HG03558 (cell line): ENCODE results near the gene CAMK4.
"Not testable (repeated sequence)": the region's sequence is repeated elsewhere in the genome, so short reads cannot be mapped to it uniquely, and the experiment has no call there.

Experiments
- ATAC-seq: cut with Tn5 transposase; IDR thresholded peaks from one replicate; pipeline ENCODE4 v1.9.1; 2021; ENCODE audit warnings: moderate number of reproducible peaks; ENCODE audit not compliant: unreplicated experiment; ENCODE audit errors: extremely low read depth

The CAMK4 gene

GRCh38 chr5:111408817-111409216 is 184.6 kb downstream of the CAMK4 start:
- ATAC-seq = no peak

GRCh38 chr5:111409266-111409665 is 185.1 kb downstream of the CAMK4 start:
- not testable (repeated sequence) for ATAC-seq

- not testable (repeated sequence) for ATAC-seq
Observed at GRCh38 chr5:111410067-111410466, 185.9 kb downstream of the CAMK4 start.

DNA sequence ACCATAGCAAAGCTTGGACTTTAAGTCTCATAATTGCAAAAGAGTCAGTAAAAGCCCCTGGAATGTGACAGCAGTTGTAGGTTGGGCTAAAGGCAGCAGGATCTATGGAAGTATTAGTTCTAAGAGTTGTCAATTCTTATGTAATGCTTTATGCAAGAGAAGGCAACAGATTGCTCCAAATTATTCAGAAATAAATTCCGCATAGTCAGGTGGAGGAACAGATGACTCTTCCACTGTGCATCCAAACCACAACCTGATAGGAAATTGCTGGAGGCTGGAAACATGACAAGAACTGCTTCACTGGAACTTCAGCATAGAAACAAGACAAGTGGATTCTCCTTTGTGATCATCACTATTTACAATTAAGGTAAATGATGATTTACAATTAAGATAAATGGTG is 187.1 kb downstream of the CAMK4 start:
- no peak for ATAC-seq

- ATAC-seq = no peak
Observed at GRCh38 chr5:111412593-111412992, 188.4 kb downstream of the CAMK4 start.

DNA sequence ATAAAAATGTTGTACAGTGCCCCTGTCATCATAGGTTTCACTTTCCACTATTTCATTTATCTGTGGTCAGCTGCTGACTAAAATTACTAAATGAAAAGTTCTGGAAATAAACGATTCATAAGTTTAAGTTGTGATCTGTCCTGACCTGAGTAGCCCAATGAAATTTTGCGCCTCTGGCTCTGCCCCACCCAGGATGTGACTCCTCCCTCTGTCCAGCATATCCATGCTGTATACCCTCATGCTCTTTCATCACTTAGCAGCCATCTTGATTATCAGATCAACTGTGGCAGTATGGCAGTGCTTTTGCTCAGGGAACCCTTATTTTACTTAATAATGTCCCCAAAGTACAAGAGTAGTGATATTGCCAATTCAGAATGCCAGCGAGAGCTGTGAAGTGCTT is 190.9 kb downstream of the CAMK4 start:
- no peak for ATAC-seq

DNA sequence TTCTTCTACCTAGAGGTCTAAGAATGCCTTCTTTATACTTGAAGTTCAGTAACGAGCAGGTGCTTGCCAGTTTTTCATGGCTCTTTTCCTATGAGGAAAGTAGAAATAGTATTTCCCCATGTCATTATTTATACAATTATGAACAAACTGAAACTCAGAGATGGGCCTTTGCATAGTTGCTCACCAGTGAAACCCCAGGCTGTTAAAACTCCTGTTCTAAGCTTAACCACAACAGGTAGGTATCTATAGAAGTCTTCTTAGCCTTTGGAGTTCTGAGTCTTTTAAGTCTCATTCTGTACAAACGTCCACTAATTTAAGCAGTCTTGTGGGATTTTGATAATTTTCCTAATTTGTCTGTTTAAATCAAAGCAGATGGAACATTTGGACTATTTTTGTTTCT is 198.1 kb downstream of the CAMK4 start:
- no peak for ATAC-seq

GRCh38 chr5:111422747-111423720 is 198.8 kb downstream of the CAMK4 start:
- ATAC-seq = no peak

- ATAC-seq = no peak
Observed at GRCh38 chr5:111425205-111425604, 201.0 kb downstream of the CAMK4 start.

DNA sequence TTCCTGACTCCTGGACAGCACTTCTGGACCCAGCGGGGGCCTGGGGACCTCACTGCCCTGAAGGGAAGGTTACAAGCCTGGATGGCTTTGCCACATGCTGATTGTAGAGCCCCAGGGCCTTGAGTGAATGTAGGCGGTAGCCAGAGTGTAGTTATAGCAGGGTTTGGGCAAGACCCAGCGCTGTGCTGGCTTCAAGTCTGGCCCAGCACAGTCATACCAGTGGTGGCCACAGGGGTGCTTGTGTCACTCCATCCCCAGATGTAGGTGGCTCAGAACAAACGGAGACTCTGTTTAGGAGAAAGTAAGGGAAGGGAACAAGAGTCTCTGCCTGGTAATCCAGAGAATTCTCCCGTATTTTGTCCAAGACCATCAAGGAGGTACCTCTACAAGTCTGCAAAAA is 203.6 kb downstream of the CAMK4 start:
- no peak for ATAC-seq

GRCh38 chr5:111432883-111433536 is 208.8 kb downstream of the CAMK4 start:
- ATAC-seq = no peak

DNA sequence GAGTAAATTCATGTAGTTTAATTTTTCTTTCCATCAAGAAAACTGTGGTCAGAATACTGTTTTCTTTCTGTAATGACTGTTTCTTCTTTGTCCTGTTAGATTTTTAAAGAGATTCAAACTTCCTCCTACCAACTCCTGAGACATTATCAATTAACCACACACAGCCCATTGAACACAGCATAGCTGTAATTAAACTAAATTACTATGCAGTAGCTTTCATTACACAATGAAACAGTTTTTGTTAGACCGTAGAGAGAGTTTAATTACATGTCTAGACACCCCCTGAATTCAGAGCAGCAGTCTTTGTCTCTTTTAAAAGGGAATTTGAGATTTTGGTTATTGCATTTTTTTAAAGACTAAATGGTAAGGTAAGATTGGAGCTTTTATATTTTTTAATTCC is 210.6 kb downstream of the CAMK4 start:
- ATAC-seq = no peak

DNA sequence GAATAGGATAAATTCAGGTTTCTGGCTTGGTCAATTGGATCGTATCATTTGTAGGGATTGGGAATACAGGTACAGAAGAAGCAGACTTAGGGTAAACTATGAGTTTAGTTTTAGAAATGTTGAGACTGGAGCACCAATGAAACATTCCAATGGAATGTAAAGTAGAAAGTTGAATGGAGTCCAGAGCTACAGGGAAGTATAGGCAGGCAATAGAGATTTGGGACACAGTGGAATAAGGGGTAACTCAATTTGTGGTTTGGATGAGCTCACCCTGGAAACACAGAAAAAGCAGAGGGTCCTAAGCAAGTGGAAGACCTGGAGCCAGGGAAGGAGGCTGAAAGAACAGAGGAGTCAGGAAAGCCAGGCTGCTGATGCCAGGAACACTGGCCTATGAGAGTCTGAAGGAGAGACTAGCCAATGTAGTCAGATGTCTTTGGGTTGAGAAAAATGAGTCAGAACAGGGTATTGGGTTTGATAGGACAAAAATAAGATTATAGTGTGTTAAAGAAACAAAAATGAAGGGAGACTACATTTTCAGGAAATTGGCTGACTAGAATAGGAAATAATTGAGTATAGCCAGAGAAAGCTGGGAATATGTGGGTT is 215.4 kb downstream of the CAMK4 start:
- no peak for ATAC-seq

DNA sequence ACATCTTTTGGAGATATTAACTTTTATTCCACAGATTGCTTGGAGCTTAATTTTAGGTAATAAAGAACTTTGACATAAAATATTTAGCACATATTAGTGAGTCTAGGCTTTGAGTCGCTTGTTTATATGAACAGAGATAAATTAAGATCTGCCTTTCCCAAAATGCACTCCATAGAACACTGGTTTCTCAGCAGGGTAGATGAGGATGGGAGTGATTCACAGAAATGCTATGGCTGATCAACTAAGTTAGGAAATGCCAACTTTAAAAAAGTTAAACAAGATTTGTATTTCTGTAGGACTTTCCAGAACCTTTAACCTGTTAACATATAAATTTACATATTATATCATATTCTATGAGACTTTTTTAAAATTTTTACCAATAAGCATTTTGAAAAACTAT is 222.9 kb downstream of the CAMK4 start:
- ATAC-seq = no peak

- no peak for ATAC-seq
Observed at GRCh38 chr5:111447822-111448221, 223.6 kb downstream of the CAMK4 start.

DNA sequence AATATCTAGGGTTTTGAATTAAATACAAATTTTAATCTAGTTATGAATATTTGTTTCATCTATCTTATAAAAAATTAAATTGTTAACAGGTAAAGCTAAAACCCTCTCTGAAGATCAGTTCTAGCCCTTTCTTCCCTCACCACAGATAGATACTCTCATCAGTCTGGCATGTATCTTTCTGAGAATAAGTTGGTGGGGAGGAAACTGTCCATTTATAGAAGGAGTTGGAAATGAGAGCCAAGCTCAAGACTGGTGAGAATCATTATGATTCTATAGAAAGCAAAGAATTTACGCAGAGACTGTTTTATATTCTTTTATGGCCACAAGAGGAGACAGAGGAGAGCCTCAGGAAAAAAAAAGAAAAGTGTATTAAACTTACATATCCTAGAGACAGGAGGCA is 229.1 kb downstream of the CAMK4 start:
- no peak for ATAC-seq

DNA sequence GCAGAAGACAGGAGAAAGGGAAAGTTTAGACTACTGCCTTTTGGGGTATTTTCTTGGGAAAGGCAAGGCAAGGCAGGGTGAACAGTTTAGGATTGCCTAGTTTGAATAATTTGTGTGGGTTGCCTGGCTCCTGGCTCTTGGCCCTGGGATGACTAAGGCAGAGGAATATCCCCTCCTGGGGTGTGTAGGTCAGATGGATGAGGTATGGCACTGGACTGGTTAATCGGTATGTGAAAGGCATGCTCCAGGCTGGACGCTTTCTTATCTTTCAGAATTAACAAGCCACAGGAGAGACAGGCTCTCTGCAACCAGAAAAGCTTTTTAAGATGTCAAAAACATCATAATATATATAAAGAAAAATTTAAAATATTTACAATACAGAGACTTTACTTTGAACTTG is 229.6 kb downstream of the CAMK4 start:
- no peak for ATAC-seq

GRCh38 chr5:111454198-111454622 is 230.0 kb downstream of the CAMK4 start:
- ATAC-seq = no peak

GRCh38 chr5:111454776-111455175 is 230.6 kb downstream of the CAMK4 start:
- ATAC-seq = no peak

GRCh38 chr5:111461255-111461671 is 237.1 kb downstream of the CAMK4 start:
- ATAC-seq = no peak

DNA sequence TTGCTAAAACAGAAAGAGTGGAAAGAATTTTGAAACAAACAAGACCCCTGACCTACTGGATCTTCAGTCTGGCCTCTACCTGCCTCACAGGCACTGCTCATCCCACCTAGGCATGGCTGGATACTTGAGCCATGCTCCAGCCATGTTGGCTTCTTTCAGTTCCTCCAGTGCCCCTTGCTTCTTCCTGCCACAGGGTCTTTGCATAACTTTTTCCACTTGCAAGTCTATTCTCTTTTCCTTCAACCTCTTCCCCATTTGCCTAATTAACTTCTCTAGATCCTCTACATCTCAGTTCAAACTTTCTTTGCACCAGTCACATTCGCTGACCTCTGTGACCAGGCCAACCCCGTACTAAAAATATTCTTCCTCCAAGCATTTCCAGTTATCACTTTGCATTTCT is 237.8 kb downstream of the CAMK4 start:
- ATAC-seq = no peak
